Stimulated activated CD4-positive, alpha-beta T cell treated with anti-CD3 and anti-CD28 coated beads, Interleukin-1b, Interleukin-23, amount 100 ng/mL, for 1 hour (primary cell): Measurements from ENCODE around the gene SLC66A2.

Source experiments
- DNase-seq, 2 donors: peaks; one replicate each; pipeline ENCODE4 v3.0.0-alpha.2; 2020; ENCODE audit warnings: low read depth in 2 of 2

Gene SLC66A2

DNA sequence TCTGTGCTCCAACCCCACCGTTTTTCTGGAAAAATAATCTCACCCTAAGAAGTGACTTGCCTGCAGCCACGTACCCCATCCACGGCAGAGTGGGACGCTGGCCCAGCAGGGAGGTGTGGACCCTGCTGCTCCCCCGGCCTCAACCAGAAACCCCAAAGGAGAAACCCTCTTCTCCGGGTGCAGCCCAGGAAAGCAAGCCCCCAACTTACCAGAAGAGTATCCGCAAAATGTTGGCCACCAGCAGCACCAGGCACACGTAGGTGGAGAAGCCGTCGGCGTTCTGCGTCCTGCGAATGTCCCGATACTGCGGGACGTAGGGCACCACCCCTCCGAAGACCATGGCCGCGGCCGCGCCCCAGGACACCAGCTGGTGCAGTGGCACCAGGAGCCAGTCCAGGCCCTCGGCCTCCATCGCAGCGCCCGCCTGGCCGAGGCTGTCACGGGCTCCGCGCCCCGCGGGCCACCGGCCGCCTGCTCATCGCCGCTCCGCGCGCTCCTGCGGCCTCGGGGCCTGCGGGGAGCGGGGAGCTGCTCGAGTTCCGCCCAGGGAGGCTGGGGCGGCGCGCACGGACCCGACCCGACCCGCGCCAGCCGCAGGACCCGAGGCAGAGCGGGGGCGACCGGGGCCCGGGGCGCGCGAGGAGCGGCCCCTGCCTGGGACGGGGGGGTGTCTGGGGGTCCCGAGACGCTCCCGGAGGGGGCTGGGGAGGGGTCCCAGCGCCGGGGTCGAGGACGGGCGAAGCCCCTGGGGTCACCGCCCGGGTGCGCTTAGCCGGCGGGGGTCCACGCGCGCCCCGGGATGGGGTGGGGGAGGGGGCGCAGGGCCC lies 725 bp downstream of the SLC66A2 start:
- DNase-seq = no peak

DNA sequence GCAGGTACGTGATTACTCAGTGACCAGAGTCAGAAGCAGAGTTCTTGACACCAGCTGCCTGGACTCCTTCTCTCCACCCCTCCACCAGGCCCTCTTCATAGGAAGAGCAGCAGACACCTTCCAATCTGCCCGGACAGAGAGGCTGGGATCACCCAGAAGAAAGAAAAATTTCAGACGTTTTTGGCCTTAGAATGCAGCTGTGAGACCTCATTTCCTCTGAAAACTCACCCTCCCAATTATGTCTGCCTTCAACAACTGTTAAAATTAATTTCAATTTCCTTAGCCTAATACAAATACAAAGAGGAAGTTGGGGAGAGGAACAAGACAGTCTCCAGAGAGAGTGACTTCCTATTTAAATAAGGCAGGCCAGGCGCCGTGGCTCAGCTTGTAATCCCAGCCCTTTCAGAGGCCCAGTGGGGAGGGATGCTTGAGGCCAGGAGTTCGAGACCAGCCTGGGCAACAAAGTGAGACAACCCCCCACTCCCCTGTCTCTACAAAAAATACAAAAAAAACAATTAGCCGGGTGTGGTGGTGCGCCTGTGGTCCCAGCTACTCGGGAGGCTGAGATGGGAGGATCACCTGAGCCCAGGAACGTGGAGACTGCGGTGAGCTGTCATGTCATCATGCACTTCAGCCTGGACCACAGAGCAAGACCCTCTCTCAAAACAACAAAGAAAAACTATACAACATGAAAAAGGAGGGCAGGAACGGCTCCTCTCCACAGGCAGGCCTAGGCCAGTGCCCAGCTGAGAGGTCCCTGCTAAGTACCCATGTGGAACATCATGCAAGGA lies 1.6 kb downstream of the SLC66A2 start:
- no peak for DNase-seq

DNA sequence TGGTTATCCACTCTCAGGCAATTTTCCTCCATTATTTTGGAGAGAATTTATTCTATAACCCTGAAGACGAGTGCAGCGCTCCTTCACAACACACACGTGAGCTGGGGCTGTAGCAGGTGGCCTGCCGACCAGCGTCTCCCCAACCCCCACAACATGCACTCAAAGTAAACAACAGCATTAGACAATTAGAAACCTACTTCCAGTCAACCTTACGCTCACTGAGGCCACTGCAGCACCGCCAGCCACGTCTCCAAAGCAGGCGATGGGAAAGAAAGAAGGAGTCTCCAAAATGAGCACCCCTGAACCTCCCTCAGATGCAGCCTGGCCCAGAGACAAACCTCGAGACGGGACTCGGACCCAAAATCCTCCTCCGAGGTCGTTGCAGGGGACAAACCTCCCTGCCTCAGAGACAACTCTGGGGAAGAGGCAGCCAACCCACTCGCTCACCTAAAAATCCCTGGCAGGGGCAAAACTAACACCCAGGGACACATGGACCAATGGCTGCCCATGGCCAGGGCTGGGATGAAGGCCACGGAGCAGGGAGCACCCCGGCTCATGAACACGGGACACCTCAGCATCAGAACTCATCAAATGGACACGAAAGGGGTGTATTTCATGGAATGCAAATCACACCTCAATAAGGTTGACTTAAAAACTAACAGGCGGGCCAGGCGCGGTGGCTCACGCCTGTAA lies 2.6 kb downstream of the SLC66A2 start:
- no peak for DNase-seq

DNA sequence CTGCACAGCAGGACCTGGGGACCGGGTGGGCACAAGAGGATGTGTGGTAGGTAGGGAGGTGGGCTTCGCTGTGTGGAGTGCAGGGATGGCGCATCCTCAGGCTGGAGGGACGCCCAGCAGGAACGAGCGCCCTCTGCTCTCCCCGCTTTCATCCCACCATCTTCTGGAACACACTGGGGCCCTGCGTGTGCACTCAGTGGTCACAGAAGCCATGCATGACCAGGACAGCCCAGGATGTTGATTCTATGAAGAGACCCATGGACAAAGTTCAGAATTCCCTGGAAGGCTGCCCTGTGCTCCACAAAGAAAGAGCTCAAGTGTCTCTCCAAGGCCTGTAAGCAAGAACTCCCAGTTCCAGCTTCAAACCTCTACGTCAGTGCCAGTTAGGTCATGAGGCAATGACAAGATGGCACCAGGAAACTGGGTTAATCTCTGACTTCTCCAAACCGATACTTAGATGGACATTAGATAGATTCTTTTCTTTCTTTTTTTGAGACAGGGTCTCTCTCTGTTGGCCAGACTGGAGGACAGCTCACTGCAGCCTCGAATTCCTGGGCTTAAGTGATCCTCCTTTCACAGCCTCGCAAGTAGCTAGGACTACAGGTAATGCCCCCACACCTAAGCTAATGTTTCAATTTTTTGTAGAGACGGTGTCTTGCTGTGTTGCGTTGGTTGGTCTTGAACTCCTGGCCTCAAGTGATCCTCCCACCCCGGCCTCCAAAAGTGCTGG lies 3.4 kb downstream of the SLC66A2 start:
- DNase-seq = no peak

DNA sequence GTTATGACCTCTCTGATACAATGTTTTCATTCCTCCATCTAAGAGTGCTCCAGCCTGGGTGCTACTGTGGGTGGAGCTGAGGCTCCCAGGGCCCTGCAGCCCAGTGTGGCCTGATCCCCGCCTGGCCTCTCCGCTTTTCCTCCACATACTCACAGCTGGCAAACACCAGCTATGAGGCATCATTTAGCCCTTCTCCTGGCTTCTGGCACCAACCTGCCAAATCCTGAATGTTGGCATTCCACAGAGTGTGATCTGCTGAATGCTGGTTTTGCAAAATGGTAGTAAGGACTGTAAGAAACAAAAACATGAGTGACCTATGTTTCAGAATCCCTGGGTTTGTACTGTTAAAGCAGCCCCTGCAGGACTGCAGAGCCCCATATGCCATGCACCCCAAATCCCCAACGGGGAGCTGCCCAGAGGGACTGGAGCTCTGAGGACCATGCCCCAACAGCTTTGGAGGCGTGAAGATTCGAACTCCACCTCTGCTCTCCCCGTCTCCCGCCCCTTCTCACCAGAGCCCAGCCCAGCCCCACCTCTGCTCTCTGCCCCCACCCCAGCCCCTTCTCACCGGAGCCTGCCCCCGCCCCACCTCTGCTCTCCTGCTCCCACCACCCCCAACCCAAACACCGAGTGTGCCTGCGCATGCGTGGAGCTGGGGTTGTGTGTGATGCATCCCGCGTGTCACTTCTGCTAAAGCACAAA lies 4.2 kb downstream of the SLC66A2 start:
- DNase-seq = no peak

DNA sequence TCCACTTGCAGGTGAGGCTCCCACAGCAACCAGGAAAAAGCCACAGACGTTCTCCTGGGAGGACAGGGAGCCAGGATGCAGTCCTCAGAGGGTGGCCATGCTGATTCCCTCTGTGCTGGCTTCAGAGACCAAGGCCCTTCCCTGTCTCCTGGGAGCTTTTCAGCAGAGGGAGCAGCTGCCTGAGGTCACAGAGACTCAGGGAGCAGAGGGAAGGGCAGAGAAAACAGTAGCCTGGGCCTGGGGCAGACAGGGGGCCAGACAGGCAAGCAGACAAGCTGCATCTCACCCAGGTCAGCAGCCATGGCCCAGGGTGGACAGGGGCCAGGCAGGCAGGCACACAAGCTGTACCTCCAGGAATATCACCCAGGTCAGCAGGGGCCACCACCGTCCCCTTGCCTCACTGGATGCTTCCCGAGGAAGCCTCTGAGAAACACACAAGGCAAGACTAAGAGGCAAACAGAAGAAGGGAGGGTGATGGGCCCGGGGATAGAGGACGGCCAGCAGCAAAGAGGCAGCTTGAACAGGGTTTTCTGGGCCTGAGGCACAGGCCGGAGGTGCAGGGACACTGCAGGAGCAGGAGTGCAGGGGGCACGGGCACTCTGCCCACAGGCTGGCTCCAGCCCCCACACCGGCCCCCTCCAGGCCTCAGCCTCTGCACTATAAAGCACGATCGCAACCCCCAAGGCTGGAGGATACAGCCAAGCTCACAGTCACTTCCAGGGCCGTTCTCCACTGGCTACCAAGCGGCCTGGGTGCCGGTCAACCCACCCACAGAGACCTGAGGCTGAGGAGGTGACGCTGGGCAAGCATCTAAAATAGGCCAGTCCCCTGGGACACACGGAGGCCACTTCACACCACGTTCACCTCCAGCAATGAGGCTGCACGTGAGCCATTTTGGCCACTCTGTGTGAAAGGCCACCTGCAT lies 6.1 kb downstream of the SLC66A2 start:
- DNase-seq = no peak

DNA sequence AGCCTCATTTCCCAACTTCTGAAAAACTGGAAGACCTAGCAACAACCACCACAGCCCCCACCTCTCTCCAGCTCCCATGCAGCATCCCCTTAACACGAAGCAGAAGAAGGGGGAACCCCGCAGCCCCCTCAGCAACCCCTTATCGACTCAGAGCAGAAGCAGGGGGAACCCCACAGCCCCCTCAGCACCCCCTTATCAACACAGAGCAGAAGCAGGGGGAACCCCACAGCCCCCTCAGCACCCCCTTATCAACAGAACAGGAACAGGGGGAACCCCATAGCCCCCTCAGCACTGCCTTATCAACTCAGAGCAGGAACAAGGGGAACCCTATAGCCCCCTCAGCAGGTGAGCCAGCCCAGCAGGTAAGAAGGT lies 6.7 kb downstream of the SLC66A2 start:
- no peak for DNase-seq

DNA sequence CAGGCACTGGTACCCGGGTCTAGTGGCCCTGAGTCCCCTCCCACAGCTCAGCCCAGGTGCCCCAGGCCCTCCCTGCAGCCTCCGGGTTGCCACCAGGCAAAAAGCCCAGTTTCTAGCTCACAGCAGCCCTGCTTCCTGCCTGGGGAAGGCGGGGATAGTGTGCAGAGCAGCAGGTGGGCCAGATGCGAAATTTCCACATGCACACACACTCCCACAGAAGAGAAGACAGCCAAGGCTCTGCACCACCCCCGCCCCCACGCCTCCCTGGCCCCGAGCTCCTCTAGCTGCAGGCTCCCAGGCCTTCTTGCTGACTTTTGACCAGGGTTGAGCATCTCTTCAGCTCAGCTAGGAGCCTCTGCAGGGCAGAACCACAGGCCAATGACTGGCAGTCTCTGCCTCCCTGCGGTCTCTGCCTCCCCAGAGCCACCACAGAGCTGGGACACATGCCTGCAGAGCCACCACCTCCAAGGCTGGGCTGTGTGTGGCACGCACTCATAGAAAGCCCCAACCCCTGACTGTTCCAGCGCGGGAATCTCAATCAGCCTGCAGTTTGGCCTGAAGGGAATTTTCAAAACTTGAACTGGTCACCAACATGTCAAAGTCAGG lies 7.2 kb downstream of the SLC66A2 start:
- DNase-seq = no peak

DNA sequence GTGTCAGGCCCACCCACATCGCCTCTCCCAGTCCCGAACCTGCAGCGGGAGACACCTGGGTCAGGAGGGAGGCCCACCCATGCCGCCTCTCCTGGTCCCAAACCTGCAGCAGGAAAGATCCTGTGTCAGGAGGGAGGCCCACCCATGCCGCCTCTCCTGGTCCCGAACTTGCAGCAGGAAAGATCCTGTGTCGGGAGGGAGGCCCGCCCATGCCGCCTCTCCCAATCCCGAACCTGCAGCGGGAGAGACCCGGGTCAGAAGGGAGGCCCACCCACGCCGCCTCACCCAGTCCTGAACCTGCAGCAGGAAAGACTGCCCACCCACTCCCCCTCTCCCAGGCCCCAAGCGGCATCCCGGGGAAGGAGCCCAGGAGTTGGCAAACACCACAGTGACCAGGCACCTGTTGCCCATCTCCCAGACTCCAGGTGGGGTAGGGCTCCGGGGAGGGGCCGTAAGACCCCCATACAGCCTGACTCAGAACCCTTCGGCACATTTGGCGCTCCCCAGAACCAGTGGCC lies 7.8 kb downstream of the SLC66A2 start:
- no peak for DNase-seq

DNA sequence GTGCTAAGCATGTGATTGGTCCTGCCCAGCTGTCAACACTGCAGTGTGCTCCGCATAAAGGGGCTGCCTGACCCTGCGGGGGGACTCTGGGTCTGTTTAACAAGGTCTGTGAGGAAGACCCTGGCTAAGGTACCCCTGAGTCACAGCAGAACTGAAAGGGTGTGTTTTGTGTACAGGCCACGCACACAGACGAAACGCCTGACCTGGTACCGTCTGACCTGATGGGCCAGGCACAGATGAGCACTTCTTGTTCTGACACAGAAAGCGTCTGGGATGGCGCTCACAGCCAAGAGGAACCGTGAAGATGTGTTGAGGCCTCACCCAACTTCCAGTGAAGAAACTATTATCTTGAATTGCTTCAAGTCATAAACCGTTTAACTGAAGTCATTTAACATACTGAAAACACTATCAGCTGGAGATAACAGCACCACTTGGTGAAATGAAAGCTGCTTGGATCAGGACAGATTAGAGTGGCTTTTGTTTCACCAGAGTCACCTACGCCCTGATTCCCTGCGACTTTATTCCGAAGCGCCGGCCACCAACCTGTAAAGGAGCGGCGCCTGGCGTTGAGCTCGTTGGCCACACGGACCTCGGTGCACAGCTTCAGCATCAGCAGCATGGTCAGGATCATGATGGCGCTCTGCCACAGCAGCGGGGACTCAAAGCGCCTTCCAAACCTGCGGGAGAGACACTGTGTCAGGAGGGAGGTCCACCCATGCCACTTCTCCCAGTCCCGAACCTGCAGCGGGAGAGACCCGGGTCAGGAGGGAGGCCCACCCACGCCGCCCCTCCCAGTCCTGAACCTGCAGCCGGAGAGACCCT lies 8.5 kb downstream of the SLC66A2 start:
- no peak for DNase-seq

DNA sequence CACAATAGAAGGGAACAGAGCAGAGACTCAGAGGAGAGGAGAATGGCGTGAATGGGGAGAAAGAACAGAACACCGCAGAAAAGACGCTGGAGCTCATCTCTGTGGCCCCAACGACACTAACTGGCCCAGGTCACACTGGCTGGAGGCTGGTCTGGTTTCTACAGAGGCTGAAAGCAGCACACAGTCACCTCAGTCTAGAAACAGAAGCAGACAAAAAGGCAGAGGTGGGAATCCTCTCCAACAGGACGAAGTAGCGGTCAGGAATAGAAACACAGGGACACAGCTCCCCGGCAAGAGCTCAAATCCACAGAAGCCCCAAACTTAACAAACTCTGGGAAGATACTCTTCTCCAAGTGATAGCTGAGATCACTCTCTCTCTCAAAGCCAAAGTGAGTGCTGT lies 9.2 kb downstream of the SLC66A2 start:
- DNase-seq = no peak

DNA sequence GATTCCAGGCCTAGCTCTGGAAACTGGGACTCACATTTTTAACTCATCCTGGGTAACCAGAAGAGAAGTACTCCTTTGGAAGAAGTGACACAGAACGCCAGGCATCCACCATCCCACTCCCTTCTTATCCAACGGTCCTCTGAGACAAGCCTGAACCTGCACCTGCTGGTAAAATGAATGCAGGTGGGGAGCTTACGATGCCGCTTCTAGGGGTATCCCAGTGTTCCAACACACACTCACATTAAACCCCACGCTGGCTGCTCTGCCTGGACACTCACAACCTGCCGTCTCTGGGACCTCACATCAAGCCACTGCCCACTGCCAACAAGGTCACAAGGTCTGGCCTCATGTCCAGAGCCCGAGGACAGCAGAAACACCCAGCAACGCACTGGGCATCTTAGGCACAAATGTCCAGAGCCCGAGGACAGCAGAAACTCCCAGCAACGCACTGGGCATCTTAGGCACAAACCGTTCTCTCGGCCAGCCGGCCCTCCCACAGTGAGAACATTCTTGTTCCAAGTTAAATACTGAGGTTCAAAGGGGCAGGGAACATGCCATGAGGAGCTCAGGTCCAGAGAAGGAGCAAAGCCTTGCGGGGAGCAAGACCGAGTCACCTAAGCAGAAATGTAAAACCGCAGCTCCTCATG lies 9.9 kb downstream of the SLC66A2 start:
- no peak for DNase-seq

DNA sequence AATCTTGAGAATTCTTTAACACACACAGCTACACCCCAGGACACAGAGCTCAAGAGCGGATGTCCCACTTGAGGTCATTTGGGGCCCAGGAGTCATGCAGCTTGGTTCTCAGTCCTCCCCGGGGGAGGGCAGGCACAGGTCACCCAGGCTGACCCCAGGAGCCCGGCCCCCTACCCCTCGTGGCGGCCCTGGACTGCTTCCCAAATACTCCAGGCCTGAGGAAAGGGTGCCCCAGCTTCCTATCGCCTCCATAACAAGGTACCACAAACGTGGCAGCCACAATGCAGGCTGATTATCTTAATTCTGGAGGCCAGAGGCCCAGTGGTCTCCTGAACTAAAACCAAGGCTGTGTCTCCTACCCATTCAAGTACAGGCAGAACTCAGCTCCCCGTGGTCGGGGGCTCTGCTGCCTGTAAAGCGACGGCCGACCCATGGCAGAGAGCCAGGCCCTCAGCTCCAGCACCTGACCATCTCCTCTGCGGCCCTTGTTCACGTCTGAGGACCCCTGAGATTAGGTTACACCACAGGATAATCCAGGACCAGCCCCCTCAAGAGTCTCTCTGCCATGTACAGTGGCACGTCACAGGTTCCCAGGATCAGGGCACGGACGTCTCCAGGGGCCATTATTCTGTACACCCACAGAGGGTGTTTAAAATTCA lies 10.5 kb downstream of the SLC66A2 start:
- no peak for DNase-seq

DNA sequence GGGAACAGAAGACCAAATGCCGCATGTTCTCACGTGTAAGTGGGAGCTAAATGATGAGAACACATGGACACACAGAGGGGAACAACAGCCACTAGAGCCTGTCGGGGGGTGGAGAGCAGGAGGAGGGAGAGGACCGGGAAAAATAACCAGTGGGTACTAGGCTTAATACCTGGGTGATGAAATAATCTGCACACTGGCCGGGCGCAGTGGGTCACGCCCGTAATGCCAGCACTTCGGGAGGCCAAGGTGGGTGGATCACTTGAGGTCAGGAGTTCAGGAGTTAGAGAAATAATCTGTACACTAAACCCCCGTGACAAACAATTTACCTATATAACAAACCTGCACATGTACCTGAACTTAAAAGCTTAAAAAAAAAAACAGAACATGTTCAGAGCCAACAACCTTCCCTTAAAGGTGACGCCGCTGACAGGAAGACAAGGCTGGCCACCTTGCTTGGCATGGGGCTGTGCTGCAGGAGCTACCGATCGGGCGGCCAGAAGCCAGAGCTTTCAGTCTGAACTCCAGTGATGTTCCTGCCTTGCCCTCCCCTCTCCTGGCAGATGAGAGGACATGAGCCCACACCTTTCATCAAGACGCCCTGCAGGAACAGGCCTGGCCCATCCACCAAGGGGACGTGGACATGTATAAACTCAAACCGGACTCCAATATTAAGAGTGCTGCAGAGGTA lies 11.2 kb downstream of the SLC66A2 start:
- no peak for DNase-seq

DNA sequence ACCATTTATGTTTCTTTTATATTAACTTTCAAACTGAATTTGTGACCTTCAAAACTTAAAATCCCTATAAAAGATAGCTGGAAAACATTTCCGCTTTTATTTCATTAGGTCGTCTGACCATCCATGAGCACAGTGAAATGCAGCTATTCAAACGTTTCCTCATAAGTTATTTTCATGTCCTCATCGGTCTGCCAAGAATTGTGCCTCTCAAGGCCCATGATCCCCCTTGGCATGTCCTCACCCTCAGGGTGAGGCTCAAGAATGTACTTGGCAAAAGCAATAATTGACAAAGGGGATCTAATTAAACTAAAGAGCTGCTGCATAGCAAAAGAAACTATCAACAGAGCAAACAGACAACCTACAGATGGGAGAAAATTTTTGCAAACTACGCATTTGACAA lies 12.4 kb downstream of the SLC66A2 start:
- DNase-seq = no peak

DNA sequence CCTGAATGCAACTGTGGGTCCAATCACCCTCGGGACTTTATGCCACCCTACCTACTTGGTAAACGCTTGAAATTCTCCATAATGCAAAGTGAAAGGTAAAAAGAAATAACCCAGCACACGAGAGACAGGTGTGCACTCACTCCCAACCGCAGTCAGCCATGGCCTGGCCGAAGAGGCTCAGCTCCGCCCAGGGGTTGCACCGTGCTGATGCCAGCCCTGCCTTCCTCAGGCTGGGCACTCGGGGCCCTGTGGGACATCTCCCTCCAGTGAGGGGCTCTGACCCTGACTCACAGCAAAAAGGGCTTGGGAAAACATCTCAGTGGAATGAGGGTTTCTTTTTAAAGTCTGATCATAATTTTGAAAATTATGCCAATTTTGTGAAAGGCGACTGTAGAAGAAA lies 13.3 kb downstream of the SLC66A2 start:
- no peak for DNase-seq
